ENCODE results near the gene TMEM250. TPM values are rescaled to one million over a fixed set of nuclear protein-coding genes. Genes with fewer than 3 reads are reported as not detected.
"Not testable (repeated sequence)": the region's sequence is repeated elsewhere in the genome, so short reads cannot be mapped to it uniquely, and the experiment has no call there.

Gene TMEM250
- total RNA-seq, 1 donor from 2014 or later, result 37.5 TPM

DNA sequence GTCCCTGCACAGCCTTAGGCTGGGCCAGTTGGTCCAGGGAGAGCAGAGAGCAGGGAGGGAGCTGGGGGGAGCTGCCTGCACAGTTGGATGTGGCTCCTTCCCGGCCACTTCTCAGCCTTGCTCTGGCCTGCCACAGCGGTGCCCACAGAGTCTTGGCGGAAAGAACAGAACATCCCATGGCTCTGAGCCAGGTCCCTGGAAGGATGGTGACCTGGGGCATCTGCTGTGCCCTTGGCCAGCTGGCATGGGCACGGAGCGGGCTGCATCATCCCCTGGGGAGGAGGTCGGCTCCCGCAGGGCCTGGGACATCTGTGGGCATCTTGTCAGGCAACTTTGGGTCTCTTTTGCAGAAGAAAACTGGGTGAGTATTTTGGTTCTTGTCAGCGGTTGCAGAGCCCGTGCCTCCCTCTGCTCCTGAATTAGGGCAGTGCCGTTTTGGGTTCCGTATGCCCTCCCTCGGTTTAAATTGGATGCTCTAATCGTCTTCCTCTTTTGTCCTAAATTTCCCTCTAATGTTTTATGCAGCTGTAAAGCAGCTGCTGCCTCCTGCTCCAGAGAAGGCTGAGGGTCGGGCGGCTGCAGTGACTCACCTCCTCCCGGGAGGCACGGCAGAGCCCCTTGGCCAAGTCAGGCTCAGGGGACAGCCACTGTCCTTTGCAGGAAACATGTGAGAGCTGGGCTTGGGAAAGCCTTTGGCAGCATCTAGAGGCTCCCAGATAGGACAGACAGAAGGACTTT, 13.1 kb downstream of the TMEM250 start:
- H3K4me3 ChIP-seq (ENCODE audit: low read depth, low read length), result no peak overlapping the region
- no peak for DNase-seq (ENCODE audit: low read depth)
- TF ChIP-seq, protein P1, sequence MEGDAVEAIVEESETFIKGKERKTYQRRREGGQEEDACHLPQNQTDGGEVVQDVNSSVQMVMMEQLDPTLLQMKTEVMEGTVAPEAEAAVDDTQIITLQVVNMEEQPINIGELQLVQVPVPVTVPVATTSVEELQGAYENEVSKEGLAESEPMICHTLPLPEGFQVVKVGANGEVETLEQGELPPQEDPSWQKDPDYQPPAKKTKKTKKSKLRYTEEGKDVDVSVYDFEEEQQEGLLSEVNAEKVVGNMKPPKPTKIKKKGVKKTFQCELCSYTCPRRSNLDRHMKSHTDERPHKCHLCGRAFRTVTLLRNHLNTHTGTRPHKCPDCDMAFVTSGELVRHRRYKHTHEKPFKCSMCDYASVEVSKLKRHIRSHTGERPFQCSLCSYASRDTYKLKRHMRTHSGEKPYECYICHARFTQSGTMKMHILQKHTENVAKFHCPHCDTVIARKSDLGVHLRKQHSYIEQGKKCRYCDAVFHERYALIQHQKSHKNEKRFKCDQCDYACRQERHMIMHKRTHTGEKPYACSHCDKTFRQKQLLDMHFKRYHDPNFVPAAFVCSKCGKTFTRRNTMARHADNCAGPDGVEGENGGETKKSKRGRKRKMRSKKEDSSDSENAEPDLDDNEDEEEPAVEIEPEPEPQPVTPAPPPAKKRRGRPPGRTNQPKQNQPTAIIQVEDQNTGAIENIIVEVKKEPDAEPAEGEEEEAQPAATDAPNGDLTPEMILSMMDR (conservative IDR thresholded peaks at IDR 0.05; ENCODE audit: low read depth, low read length), result no peak

DNA sequence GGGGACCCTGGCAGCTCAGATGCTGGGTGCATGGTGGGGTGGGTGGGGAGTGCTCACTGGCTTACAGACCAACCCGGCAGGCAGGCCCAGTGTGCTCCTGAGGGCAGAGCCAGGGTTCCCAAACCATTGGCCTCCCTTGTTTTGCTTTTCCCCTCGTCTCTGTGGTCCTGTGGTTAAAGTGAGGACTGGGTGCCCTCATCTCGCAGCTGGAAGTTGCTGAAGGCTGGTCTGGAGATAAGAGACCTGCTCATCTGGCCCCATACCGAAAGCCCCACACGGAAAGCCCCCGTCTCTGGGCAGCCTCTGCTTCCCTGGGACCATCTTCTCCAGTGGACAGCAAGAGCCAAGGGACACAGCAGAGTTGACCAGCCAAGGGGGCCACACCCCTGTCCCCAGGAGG, 13.8 kb downstream of the TMEM250 start:
- no peak for DNase-seq (ENCODE audit: low read depth)
- TF ChIP-seq, protein P1 (conservative IDR thresholded peaks at IDR 0.05; ENCODE audit: low read depth, low read length), result no peak
- no peak overlapping the region for H3K4me3 ChIP-seq (ENCODE audit: low read depth, low read length)

DNA sequence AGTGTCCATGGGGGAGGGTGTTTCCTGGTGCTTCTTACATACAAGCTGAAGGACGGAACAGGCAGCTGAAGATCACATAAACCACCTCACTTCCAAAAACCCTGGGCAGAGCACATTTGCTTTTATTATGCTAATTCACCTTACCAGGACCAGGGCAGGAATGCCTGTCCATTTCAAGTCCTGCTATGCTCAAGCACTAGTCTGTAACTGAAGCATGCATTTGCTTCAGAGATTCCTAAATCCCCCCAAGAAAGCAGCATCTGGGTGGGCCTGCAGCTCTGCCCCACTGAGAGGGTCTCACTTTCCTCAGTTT, 14.2 kb downstream of the TMEM250 start:
- TF ChIP-seq, protein P1 (conservative IDR thresholded peaks at IDR 0.05; ENCODE audit: low read depth, low read length), result no peak
- DNase-seq (ENCODE audit: low read depth), result no peak
- no peak overlapping the region for H3K4me3 ChIP-seq (ENCODE audit: low read depth, low read length)

DNA sequence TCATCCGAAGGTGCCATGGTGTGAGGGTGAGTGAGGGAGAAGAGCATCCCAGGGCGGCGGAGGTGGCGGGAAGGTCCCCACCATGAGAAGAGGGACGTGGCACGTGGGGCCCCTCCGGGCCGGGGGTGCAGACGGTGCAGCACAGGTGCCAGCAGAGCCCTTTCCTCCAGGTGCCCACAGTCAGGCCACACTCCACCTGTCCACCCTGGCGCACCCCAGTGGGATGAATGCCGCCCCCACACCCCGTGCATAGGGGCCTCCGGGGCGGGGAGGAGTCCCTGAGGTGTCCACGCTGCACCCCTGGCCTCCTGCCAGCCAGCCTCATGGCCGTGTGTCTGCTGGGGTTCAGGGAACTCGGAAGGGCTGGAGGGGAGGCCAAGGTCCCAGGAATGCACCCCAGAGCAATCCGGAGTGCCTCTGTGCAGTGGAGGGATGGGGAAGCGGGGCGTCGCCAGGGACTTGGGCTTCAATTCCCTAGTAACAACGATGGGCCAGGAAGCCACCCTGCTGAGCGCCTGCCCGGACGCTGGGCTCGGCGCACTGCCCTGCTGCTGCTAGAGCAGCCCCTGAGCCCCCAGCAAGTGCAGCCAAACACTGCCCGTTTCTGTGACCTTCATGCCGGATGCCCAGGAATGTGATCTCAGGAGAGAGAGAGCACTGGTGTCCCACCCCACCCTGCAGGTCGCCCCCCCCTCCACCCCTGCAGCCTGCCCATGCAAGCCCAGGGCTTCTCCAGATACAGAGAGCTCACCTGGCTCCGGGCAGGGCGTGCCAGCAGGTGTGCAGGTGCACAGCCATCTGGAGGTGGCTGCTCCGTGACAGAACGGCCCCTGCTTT, 14.8 kb downstream of the TMEM250 start:
- TF ChIP-seq, protein P1 (conservative IDR thresholded peaks at IDR 0.05; ENCODE audit: low read depth, low read length), result no peak
- H3K4me3 ChIP-seq (ENCODE audit: low read depth, low read length), result no peak overlapping the region
- no peak for DNase-seq (ENCODE audit: low read depth)

DNA sequence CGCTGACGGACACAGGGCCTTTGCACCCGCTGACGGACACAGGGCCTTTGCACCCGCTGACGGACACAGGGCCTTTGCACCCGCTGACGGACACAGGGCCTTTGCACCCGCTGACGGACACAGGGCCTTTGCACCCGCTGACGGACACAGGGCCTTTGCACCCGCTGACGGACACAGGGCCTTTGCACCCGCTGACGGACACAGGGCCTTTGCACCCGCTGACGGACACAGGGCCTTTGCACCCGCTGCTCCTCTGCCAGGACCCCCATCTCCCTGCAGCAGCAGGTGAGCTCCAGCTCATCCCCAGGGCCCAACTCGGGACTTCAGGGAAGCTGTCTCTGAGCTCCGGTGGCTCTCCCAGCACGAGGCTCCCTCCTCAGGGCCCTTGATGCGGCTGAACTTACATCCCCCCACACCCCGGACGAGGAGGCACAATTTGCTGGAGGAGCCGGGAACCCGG, 17.0 kb downstream of the TMEM250 start:
- not testable (repeated sequence) for H3K4me3 ChIP-seq (ENCODE audit: low read depth, low read length); DNase-seq (ENCODE audit: low read depth)

DNA sequence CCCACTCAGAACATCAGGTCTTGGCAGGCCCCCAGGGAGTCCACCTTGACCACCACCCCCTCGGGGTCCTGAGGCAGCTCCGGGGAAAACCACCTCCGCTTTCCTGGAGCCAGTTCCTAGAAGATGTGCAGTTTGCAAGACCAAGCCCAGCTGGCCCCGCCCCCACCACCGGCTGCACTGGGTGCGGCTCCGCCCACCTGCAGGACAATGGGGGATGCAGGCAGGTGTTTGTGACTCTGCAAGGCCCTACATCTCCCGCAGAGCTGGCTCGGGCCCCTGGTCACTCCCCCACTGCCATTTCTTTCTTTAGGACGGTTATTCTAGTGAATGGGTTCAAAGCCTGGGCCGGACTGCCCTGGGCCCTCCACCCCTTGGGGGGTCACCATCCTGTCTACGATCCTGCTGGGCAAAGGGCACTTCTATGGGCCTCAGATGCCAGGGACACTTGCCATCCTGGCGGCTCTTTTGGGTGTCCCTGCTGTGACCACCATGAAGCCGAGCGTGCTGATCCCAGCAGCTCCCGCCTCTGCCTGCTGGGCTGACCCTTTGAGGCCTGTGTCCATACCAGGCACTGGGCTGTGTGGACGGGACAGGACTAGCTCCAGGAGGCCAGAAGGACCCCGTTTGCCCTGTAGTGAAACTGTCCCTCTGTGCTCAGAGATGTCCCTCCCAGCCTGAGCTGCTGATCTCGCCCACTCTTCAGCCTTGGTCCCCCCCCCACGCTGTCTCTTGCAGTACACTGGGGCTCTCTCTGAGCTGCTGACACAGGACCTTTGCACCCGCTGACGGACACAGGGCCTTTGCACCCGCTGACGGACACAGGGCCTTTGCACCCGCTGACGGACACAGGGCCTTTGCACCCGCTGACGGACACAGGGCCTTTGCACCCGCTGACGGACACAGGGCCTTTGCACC, 17.7 kb downstream of the TMEM250 start:
- H3K4me3 ChIP-seq (ENCODE audit: low read depth, low read length), result no peak overlapping the region
- TF ChIP-seq, protein P1 (conservative IDR thresholded peaks at IDR 0.05; ENCODE audit: low read depth, low read length), result no peak
- no peak for DNase-seq (ENCODE audit: low read depth)

DNA sequence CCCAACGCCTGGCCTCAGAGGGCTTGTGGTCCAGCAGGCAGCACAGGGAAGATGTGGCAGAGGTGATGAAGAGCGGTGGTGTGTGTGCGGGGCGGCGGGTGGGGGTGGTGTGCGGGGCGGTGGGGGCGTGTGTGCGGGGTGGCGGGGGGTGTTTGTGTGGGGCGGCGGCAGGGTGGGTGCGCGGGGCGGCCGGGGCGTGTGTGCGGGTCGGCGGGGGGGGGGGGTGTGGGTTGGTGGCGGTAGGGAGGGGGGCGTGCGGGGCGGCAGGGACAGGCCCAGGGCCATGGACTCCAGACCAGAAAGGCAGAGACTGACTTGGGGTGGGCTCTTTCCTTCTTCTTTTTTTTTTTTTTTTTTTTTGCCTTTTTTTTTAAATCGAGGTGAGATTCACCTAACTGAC, 19.1 kb downstream of the TMEM250 start:
- DNase-seq (ENCODE audit: low read depth), result no peak
- H3K4me3 ChIP-seq (ENCODE audit: low read depth, low read length), result no peak overlapping the region
- TF ChIP-seq, protein P1 (conservative IDR thresholded peaks at IDR 0.05; ENCODE audit: low read depth, low read length), result no peak

Data from epithelial cell of proximal tubule (primary cell).